VCaP (cell line): ENCODE results near the gene AMZ1.
"Not testable (repeated sequence)": the region's sequence is repeated elsewhere in the genome, so short reads cannot be mapped to it uniquely, and the experiment has no call there.

Source experiments
- H3K27ac ChIP-seq: fragments of 450-650 bp; 2 replicates; pipeline ENCODE4 v1.5.1; 2017
- TF ChIP-seq, protein P1 (sequence below): fragments of 450-650 bp; conservative IDR thresholded peaks from 2 replicates; pipeline ENCODE4 v1.5.1; 2017; ENCODE audit warnings: mild to moderate bottlenecking, moderate library complexity

Gene AMZ1

DNA sequence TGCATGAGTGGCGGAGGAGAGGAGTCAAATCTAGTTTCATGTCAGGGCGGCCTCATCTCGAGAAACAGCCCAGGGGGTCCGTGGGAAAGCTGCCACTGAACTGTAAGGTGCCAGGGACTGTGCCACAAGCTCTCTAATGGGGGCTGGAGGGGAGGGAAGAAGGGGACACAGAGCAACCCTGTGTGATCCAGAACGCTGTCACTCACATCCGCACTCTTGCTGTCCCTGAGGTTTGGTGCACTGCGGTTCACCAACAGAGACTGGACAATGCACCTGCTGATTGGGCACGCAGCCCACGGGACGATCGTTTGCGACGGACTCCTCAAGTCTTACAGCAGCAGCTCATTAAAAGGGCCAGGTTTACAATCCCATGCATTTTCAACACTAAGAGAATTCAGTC lies 47.7 kb downstream of the AMZ1 start:
- TF ChIP-seq, protein P1, sequence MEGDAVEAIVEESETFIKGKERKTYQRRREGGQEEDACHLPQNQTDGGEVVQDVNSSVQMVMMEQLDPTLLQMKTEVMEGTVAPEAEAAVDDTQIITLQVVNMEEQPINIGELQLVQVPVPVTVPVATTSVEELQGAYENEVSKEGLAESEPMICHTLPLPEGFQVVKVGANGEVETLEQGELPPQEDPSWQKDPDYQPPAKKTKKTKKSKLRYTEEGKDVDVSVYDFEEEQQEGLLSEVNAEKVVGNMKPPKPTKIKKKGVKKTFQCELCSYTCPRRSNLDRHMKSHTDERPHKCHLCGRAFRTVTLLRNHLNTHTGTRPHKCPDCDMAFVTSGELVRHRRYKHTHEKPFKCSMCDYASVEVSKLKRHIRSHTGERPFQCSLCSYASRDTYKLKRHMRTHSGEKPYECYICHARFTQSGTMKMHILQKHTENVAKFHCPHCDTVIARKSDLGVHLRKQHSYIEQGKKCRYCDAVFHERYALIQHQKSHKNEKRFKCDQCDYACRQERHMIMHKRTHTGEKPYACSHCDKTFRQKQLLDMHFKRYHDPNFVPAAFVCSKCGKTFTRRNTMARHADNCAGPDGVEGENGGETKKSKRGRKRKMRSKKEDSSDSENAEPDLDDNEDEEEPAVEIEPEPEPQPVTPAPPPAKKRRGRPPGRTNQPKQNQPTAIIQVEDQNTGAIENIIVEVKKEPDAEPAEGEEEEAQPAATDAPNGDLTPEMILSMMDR: no peak
- H3K27ac ChIP-seq: peak overlapping the region; percentile 88; the same call in 1 of the 2 replicates

- no peak overlapping the region for H3K27ac ChIP-seq
- TF ChIP-seq, protein P1: no peak
Observed at GRCh38 chr7:2736411-2736914, 48.5 kb downstream of the AMZ1 start.

- not testable (repeated sequence) for H3K27ac ChIP-seq
Observed at GRCh38 chr7:2737005-2737743, 49.2 kb downstream of the AMZ1 start.

DNA sequence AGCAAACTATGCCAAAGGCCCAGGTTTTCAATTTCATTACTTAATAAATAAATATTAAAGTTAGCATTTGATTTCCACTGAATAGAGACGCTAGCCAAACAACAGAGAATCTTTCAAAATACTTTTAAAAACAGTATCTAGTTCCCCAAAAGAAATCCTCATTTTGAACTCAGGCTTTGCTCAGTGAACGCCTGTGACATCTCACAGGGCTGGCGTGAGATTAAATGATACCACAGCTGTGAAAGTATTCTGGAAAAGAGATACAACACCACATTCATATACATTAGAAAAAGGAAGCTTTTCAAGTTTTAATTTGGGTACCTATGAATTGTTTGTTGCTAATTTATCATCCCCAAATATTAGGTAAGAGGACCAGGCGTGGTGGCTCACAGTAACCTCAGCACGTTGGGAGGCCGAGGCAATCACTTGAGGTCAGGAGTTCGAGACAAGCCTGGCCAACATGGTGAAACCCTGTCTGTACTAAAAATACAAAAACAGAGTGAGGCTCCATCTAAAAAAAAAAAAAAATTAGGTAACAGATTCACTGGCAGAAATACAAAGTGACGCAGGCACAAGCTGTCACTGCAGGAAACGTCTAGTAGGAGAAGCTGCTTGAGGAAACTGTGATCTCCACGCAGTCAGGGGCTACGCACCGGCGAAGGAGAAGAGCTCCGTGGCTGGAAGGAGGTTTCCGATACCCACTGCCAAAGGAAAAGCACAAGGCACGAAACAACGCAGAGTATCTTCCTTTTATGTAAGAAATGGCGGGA lies 50.0 kb downstream of the AMZ1 start:
- no peak overlapping the region for H3K27ac ChIP-seq
- TF ChIP-seq, protein P1: no peak

- TF ChIP-seq, protein P1: no peak
- no peak overlapping the region for H3K27ac ChIP-seq
Observed at GRCh38 chr7:2738766-2739549, 51.0 kb downstream of the AMZ1 start.

DNA sequence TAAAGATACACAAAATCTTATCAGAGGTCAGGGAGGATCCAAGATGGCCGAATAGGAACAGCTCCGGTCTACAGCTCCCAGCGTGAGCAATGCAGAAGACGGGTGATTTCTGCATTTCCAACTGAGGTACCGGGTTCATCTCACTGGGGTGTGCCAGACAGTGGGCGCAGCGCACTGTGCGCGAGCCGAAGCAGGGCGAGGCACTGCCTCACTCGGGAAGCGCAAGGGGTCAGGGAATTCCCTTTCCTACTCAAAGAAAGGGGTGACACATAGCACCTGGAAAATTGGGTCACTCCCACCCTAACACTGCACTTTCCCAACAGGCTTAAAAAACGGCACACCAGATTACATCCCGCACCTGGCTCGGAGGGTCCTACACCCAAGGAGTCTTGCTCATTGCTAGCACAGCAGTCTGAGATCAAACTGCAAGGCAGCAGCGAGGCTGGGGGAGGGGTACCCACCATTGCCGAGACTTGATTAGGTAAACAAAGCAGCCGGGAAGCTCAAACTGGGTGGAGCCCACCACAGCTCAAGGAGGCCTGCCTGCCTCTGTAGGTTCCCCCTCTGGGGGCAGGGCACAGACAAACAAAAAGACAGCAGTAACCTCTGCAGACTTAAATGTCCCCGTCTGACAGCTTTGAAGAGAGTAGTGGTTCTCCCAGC lies 55.7 kb downstream of the AMZ1 start:
- not testable (repeated sequence) for H3K27ac ChIP-seq

GRCh38 chr7:2748684-2749083 lies 60.7 kb downstream of the AMZ1 start:
- H3K27ac ChIP-seq: not testable (repeated sequence)

GRCh38 chr7:2750004-2750407 lies 62.0 kb downstream of the AMZ1 start:
- H3K27ac ChIP-seq: no peak overlapping the region

More at GRCh38 chr7:2750004-2750407, 62.0 kb downstream of the AMZ1 start:
- TF ChIP-seq, protein P1: no peak
